GM12878 (cell line): ENCODE results near the gene RBPMS2. TPM values are rescaled to one million over a fixed set of nuclear protein-coding genes. Genes with fewer than 3 reads are reported as not detected.

Experiments
- ATAC-seq: fragments of 200-7000 bp; cut with Tn5 transposase; 3 replicates; pipeline ENCODE4 v1.9.1; 2020; ENCODE audit warnings: mild to moderate bottlenecking, moderate library complexity
- BruUV-seq: library from RNA; stranded (reverse); fragments of 400-500 nt; replicated peaks from 2 replicates; lab custom pipeline; 2021; lab: Mats Ljungman, UMichigan
- CTCF ChIA-PET: fragments of 300-600 bp; sonication (Branson Sonifier 250); formaldehyde crosslinking; extraction: SDS; loops from one replicate; lab custom pipeline; 2021; ENCODE audit warnings: inconsistent platforms; lab: Yijun Ruan, JAX
- POLR2A ChIA-PET: fragments of 350-600 bp; formaldehyde crosslinking; extraction: SDS; loops from one replicate; lab custom pipeline; 2021; ENCODE audit warnings: inconsistent platforms; lab: Charles Lee
- RAD21 ChIA-PET: fragments of 300-600 bp; sonication (Branson Sonifier 250); formaldehyde crosslinking; loops from one replicate; lab custom pipeline; 2023; ENCODE audit warnings: antibody characterized with exemption; ENCODE audit not compliant: unreplicated experiment; lab: Charles Lee
- SMC1A ChIA-PET: fragments of 300-600 bp; sonication (Branson Sonifier 250); formaldehyde crosslinking; loops from one replicate; lab custom pipeline; 2023; ENCODE audit not compliant: unreplicated experiment, uncharacterized antibody; lab: Charles Lee
- DNase-seq: peaks from one replicate; pipeline ENCODE4 v3.0.0-alpha.2; 2011; ENCODE audit warnings: low read depth, low spot score
- FAIRE-seq: peaks from 3 replicates; lab custom pipeline; 2011; peaks lifted over from hg19 to GRCh38; lab: Jason Lieb, UNC
- H2AFZ ChIP-seq: 2 replicates; pipeline ENCODE4 v1.6.0; 2011; ENCODE audit warnings: low read depth, low read length, control low read depth; ENCODE audit not compliant: control insufficient read depth
- H3K27ac ChIP-seq: 2 replicates; pipeline ENCODE4 v1.5.1; 2011; ENCODE audit warnings: control low read depth; ENCODE audit not compliant: control insufficient read depth, insufficient read depth
- H3K27me3 ChIP-seq, 2 experiments: replicated peaks in 1 of 2; 2 replicates each; pipeline versions ENCODE4 v1.6.0 to v1.6.1; 2011; ENCODE audit warnings: low read length in 1 of 2; ENCODE audit not compliant: control insufficient read depth in 2 of 2, insufficient read depth in 2 of 2
- H3K36me3 ChIP-seq, 2 experiments: 2 replicates each; pipeline ENCODE4 v1.5.1; 2011; ENCODE audit warnings: low read length in 1 of 2; ENCODE audit not compliant: control insufficient read depth in 2 of 2, insufficient read depth in 2 of 2
- H3K4me1 ChIP-seq: 2 replicates; pipeline ENCODE4 v1.6.1; 2011; ENCODE audit warnings: mild to moderate bottlenecking, low read length, moderate library complexity, mixed read lengths; ENCODE audit not compliant: control insufficient read depth, insufficient read depth
- H3K4me2 ChIP-seq: 2 replicates; pipeline ENCODE4 v1.6.0; 2011; ENCODE audit warnings: control low read depth; ENCODE audit not compliant: control insufficient read depth, insufficient read depth
- H3K4me3 ChIP-seq: fragments of 200-600 bp; sonication (generic); 2 replicates; pipeline ENCODE4 v1.5.1; 2016
- H3K79me2 ChIP-seq: 2 replicates; pipeline ENCODE4 v1.6.0; 2011; ENCODE audit warnings: low read length; ENCODE audit not compliant: control insufficient read depth, insufficient read depth
- H3K9ac ChIP-seq: 2 replicates; pipeline ENCODE4 v1.8.0; 2011; ENCODE audit warnings: low read length, control low read depth, mixed read lengths; ENCODE audit not compliant: control insufficient read depth, insufficient read depth
- H3K9me3 ChIP-seq: replicated peaks from 3 replicates; pipeline ENCODE4 v1.5.1; 2011; ENCODE audit warnings: mild to moderate bottlenecking, low read length; ENCODE audit not compliant: control insufficient read depth, insufficient read depth
- H4K20me1 ChIP-seq: 2 replicates; pipeline ENCODE4 v1.6.0; 2011; ENCODE audit not compliant: control insufficient read depth, insufficient read depth
- CBFB ChIP-seq: IDR thresholded peaks from 2 replicates; pipeline ENCODE4 v1.6.1; 2016; ENCODE audit warnings: antibody characterized with exemption, low read depth
- CUX1 ChIP-seq: IDR thresholded peaks from 2 replicates; pipeline ENCODE4 v1.6.1; 2012; ENCODE audit warnings: improper control_type of control experiment, low read depth, low read length; ENCODE audit not compliant: insufficient replicate concordance
- HDAC2 ChIP-seq: fragments of 200-600 bp; sonication (generic); IDR thresholded peaks from 2 replicates; pipeline ENCODE4 v1.6.1; 2017
- IKZF2 ChIP-seq, 2 experiments: fragments of 450-650 bp; IDR thresholded peaks; 2 replicates each; pipeline ENCODE4 v1.6.1; 2017; ENCODE audit warnings: mild to moderate bottlenecking in 2 of 2, moderate library complexity in 2 of 2
- NBN ChIP-seq: fragments of 450-650 bp; IDR thresholded peaks from 2 replicates; pipeline ENCODE4 v1.6.1; 2016
- SRF ChIP-seq, 2 experiments: IDR thresholded peaks; 2 replicates each; pipeline ENCODE4 v1.6.1; 2011; ENCODE audit warnings: low read depth in 2 of 2, low read length in 2 of 2, mild to moderate bottlenecking in 1 of 2, moderate library complexity in 1 of 2
- WGBS: methylation state at CpG from one replicate; pipeline ENCODE4 v1.1.6; 2016; ENCODE audit warnings: low lambda C conversion rate; ENCODE audit not compliant: insufficient replicate concordance, insufficient coverage; ENCODE audit errors: missing lambda C conversion rate; 5-methylcytosine and 5-hydroxymethylcytosine counted together
- in situ Hi-C: fragments of 300-500 bp; cut with MboI; formaldehyde crosslinking; loops from 9 replicates; pipeline ENCODE4 v1.14.3; 2018; ENCODE audit warnings: mixed read lengths
- intact Hi-C: fragments of 100-400 bp; cut with micrococcal nuclease; formaldehyde crosslinking; loops from one replicate; pipeline ENCODE4 v1.14.2; 2022; ENCODE audit not compliant: unreplicated experiment
- polyA plus RNA-seq, 11 experiments: library from polyadenylated mRNA; depleted of rRNA in 4 of 11; unstranded in 6 of 11; stranded (reverse) in 5 of 11; fragments of >200 nt; fragmentation: Nextera tagmentation in 4 of 11; fragmentation: Illumina TruSeq in 1 of 11; extraction: Ambion mirVana in 4 of 11; extraction: Trizol in 1 of 11; gene quantifications; 1 replicate in 1 of 11; 2 replicates in 10 of 11; pipeline versions ENCODE4 v1.2.1 to v1.2.3, GENCODE V29; 2011 to 2016; ENCODE audit warnings: inconsistent platforms in 2 of 11, missing spikeins in 2 of 11, low read depth in 1 of 11
- total RNA-seq, 4 experiments: library from RNA; depleted of rRNA in 3 of 4; stranded (reverse); fragments of >200 nt in 3 of 4; fragmentation: Illumina TruSeq in 1 of 4; extraction: Trizol in 1 of 4; gene quantifications; 2 replicates each; pipeline versions ENCODE4 v1.2.1 to v1.2.3, GENCODE V29; 2013 to 2021

RBPMS2 gene
- total and polyA plus RNA-seq, 10 of the 15 experiments (the other 5 are each of a cell fraction or from before 2014, with no cell fraction given): 0.06 to 0.31 (median 0.19) TPM; not detected in 3

GRCh38 chr15:64720188-64720587 is 55.2 kb downstream of the RBPMS2 start:
- no peaks in the 10 kb centered on the region for H3K36me3 ChIP-seq
- no peak overlapping the region for H3K4me3 ChIP-seq
- H2AFZ ChIP-seq: no peak overlapping the region
- no peaks in the 10 kb centered on the region for H4K20me1 ChIP-seq
- 83% methylated on average over 3 of the region's 3 CpGs for WGBS
- no peak overlapping the region for H3K27ac ChIP-seq
- no peak overlapping the region for H3K9ac ChIP-seq
- no peaks in the 10 kb centered on the region for H3K27me3 ChIP-seq
- ATAC-seq (no peak), FAIRE-seq (no peak), DNase-seq (no peak)
- intact Hi-C loops: no loop called here
- in situ Hi-C loops: no loop called here
- SMC1A ChIA-PET: interaction anchor here (0.6 to 2.0 kb wide), 6 partner anchors 8 to 41 kb away, joined by 3 to 9 read pairs (median 4); no protein-coding TSS in a partner anchor
- H3K4me1 ChIP-seq: no peaks in the 10 kb centered on the region
- CTCF ChIA-PET: interaction anchor here (0.9 to 2.2 kb wide), 7 partner anchors 8 to 89 kb away, joined by 3 to 6 read pairs (median 4); no protein-coding TSS in a partner anchor
- no TSS peak for BruUV-seq
- no peak overlapping the region for H3K4me2 ChIP-seq
- TF ChIP-seq CUX1 (no peak), SRF (IDR thresholded peaks at IDR 0.05; ENCODE audit: low read depth in 2 of 2, low read length in 2 of 2) (no peak), HDAC2 (no peak), IKZF2 (IDR thresholded peaks at IDR 0.05) (no peak), CBFB (no peak), NBN (no peak)
- POLR2A ChIA-PET: interaction anchor here (0.6 to 1.4 kb wide), 4 partner anchors 23 to 47 kb away, joined by 3 to 6 read pairs (median 4); no protein-coding TSS in a partner anchor
- H3K79me2 ChIP-seq: no peaks in the 10 kb centered on the region
- H3K9me3 ChIP-seq: no peaks in the 10 kb centered on the region
- RAD21 ChIA-PET: interaction anchor here (0.9 to 1.2 kb wide), 4 partner anchors 8 to 293 kb away, joined by 3 to 4 read pairs (median 4); no protein-coding TSS in a partner anchor
